AG09309 (cell line): Measurements from ENCODE around the gene LCE2A.

Experiments
- DNase-seq: peaks from one replicate; pipeline ENCODE4 v3.0.0-alpha.2; 2010; ENCODE audit warnings: low read depth
- H3K4me3 ChIP-seq: 2 replicates; pipeline ENCODE4 v1.5.1; 2011; ENCODE audit warnings: mild to moderate bottlenecking, low read depth, low read length, moderate library complexity; ENCODE audit not compliant: control insufficient read depth
- CTCF ChIP-seq: IDR thresholded peaks from 2 replicates; pipeline ENCODE4 v1.5.1; 2011; ENCODE audit warnings: mild to moderate bottlenecking, low read depth, low read length, inconsistent platforms; ENCODE audit not compliant: insufficient read depth, control insufficient read depth; ENCODE audit errors: missing control alignments

LCE2A gene

GRCh38 chr1:152707860-152708259, 9.7 kb downstream of the LCE2A start, which contains the start of gene LCE4A:
LCE4A (plus strand) TSS chr1:152708160; CDS start chr1:152709076, 916 bp downstream.
- TF ChIP-seq CTCF: no peak
- DNase-seq: no peak
- no peak within 1 kb of the TSS for H3K4me3 ChIP-seq

GRCh38 chr1:152718238-152718637, 20.1 kb downstream of the LCE2A start:
- H3K4me3 ChIP-seq: no peak overlapping the region
- no peak for TF ChIP-seq CTCF
- DNase-seq: no peak

GRCh38 chr1:152725261-152725660, 27.1 kb downstream of the LCE2A start:
- no peak for DNase-seq
- no peak for TF ChIP-seq CTCF
- H3K4me3 ChIP-seq: no peak overlapping the region

GRCh38 chr1:152728986-152729385, 30.8 kb downstream of the LCE2A start:
- no peak for DNase-seq
- H3K4me3 ChIP-seq: no peak overlapping the region
- no peak for TF ChIP-seq CTCF

- no peak for DNase-seq
These were observed 37.5 kb downstream of the LCE2A start for GRCh38 chr1:152735648-152736047.

GRCh38 chr1:152737997-152738396, 39.9 kb downstream of the LCE2A start:
- TF ChIP-seq CTCF: no peak
- H3K4me3 ChIP-seq: no peak overlapping the region
- DNase-seq: no peak

More at GRCh38 chr1:152735648-152736047, 37.5 kb downstream of the LCE2A start:
- TF ChIP-seq CTCF: no peak
- H3K4me3 ChIP-seq: no peak overlapping the region

- H3K4me3 ChIP-seq: no peak overlapping the region
- no peak for DNase-seq
- TF ChIP-seq CTCF: no peak
These were observed 41.7 kb downstream of the LCE2A start for GRCh38 chr1:152739841-152740240.
